AG04450 (cell line): ENCODE data around the gene BCL2L2. TPM values are rescaled to one million over a fixed set of nuclear protein-coding genes. Genes with fewer than 3 reads are reported as not detected.

Source experiments
- CTCF ChIA-PET: fragments of 300-600, 350-600 bp; formaldehyde crosslinking; extraction: SDS; loops from one replicate; lab custom pipeline; 2022; ENCODE audit warnings: antibody characterized with exemption, inconsistent platforms; lab: Charles Lee
- POLR2A ChIA-PET: fragments of 350-600 bp; formaldehyde crosslinking; extraction: SDS; loops from one replicate; lab custom pipeline; 2021; ENCODE audit warnings: antibody characterized with exemption, inconsistent platforms; lab: Yijun Ruan, JAX
- DNase-seq: peaks from one replicate; pipeline ENCODE4 v3.0.0-alpha.2; 2011; ENCODE audit warnings: low read depth, low spot score
- H3K27ac ChIP-seq: one replicate; pipeline ENCODE4 v1.5.1; 2012; ENCODE audit warnings: low read depth, low read length, control low read depth
- H3K27me3 ChIP-seq: one replicate; pipeline ENCODE4 v1.6.0; 2012; ENCODE audit warnings: low read length; ENCODE audit not compliant: control insufficient read depth, insufficient read depth
- H3K4me3 ChIP-seq: 2 replicates; pipeline ENCODE4 v1.5.1; 2011; ENCODE audit warnings: mild to moderate bottlenecking, low read depth, low read length, control low read depth
- H3K9me3 ChIP-seq: 2 replicates; pipeline ENCODE4 v1.5.1; 2012; ENCODE audit warnings: low read length; ENCODE audit not compliant: control insufficient read depth, insufficient read depth
- polyA plus RNA-seq: library from polyadenylated mRNA; depleted of rRNA; stranded (reverse); fragments of >200 nt; gene quantifications from 2 replicates; pipeline ENCODE4 v1.2.3, GENCODE V29; 2011
- TF ChIP-seq, protein P1 (sequence below): IDR thresholded peaks from 2 replicates; pipeline ENCODE4 v1.5.1; 2011; ENCODE audit warnings: low read depth, low read length, control low read depth, inconsistent platforms

BCL2L2 gene
- polyA plus RNA-seq, 1 experiment = 21.5 TPM

DNA sequence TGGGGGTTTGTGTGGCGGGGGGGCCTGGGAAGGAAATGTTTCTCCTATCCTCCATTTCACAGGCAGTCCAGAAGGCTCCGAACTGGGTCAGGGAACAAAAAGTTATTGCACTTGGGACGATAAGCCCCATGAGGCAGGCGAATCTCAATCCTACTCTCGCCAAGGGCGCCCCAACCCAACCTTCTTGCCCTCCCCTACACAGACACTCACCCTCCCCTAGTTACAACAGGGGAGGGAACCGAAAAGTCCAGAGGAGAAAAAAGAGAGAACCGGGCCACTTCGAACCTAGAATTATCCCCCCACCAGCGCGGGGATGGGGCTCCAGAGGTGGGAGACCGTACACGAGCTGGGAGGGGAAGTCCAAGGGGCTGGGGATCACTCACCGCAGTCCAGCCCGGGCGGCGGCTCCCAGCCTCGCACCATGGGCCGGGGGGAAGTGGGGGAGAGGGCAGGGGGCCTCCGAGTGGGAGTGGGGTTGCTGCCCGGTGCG lies 21.1 kb upstream of the BCL2L2 start:
- H3K27me3 ChIP-seq = peaks cover 6% of the 10 kb centered on the region
- no peak for DNase-seq
- POLR2A ChIA-PET = interaction anchor here (1.0 to 1.7 kb wide), 4 partner anchors 15 to 36 kb away, joined by 3 to 11 read pairs (median 4); partner anchors contain the start of genes BCL2L2 and PABPN1
- TF ChIP-seq, protein P1, sequence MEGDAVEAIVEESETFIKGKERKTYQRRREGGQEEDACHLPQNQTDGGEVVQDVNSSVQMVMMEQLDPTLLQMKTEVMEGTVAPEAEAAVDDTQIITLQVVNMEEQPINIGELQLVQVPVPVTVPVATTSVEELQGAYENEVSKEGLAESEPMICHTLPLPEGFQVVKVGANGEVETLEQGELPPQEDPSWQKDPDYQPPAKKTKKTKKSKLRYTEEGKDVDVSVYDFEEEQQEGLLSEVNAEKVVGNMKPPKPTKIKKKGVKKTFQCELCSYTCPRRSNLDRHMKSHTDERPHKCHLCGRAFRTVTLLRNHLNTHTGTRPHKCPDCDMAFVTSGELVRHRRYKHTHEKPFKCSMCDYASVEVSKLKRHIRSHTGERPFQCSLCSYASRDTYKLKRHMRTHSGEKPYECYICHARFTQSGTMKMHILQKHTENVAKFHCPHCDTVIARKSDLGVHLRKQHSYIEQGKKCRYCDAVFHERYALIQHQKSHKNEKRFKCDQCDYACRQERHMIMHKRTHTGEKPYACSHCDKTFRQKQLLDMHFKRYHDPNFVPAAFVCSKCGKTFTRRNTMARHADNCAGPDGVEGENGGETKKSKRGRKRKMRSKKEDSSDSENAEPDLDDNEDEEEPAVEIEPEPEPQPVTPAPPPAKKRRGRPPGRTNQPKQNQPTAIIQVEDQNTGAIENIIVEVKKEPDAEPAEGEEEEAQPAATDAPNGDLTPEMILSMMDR = no peak
- CTCF ChIA-PET = interaction anchor here (0.7 to 3.6 kb wide), 5 partner anchors 9 to 166 kb away, joined by 3 to 24 read pairs (median 14); no protein-coding TSS in a partner anchor
- peak overlapping the region; percentile 79 for H3K4me3 ChIP-seq
- no peaks in the 10 kb centered on the region; the same call in 1 of the 2 replicates for H3K9me3 ChIP-seq
- H3K27ac ChIP-seq = no peak overlapping the region

- TF ChIP-seq, protein P1 = 0 out of 2 replicates have a peak, but pooled peaks have one; percentile 10
- Histone ChIP-seq H3K27ac (peak within 1 kb of the TSS; percentile 90), H3K27me3 (peaks cover 6% of the 10 kb centered on the region), H3K4me3 (peak within 1 kb of the TSS; percentile 79), H3K9me3 (no peaks in the 10 kb centered on the region; the same call in 1 of the 2 replicates)
- peak; percentile 95 for DNase-seq
- ChIA-PET CTCF (interaction anchor here (0.8 to 3.6 kb wide), 5 partner anchors 9 to 273 kb away, joined by 3 to 24 read pairs (median 14); no protein-coding TSS in a partner anchor), POLR2A (interaction anchor here (1.0 to 1.7 kb wide), 4 partner anchors 15 to 35 kb away, joined by 3 to 11 read pairs (median 4); partner anchors contain the start of genes BCL2L2 and PABPN1)
These were observed 20.4 kb upstream of the BCL2L2 start, which contains the start of gene HOMEZ for GRCh38 chr14:23286020-23286901. Gene HOMEZ (minus strand): TSS chr14:23286132. CDS start chr14:23285952, 180 bp downstream.

- no peaks in the 10 kb centered on the region; the same call in 1 of the 2 replicates for H3K9me3 ChIP-seq
- TF ChIP-seq, protein P1 = no peak
- H3K27ac ChIP-seq = peak overlapping the region; percentile 90
- DNase-seq = no peak
- H3K4me3 ChIP-seq = peak overlapping the region; percentile 79
- ChIA-PET POLR2A (interaction anchor here (1.5 to 1.7 kb wide), 2 partner anchors 14 to 16 kb away, joined by 4 to 11 read pairs; no protein-coding TSS in a partner anchor), CTCF (interaction anchor here (0.8 to 3.6 kb wide), 5 partner anchors 8 to 272 kb away, joined by 3 to 24 read pairs (median 14); no protein-coding TSS in a partner anchor)
- peaks cover 6% of the 10 kb centered on the region for H3K27me3 ChIP-seq
These were observed 19.6 kb upstream of the BCL2L2 start for GRCh38 chr14:23286902-23287479.

- Histone ChIP-seq H3K4me3 (no peak overlapping the region), H3K27me3 (peaks cover 6% of the 10 kb centered on the region), H3K27ac (no peak overlapping the region), H3K9me3 (no peaks in the 10 kb centered on the region)
- ChIA-PET POLR2A (interaction anchor here (0.7 kb wide), 3 partner anchors 30 to 415 kb away, joined by 3 to 4 read pairs (median 4); no protein-coding TSS in a partner anchor), CTCF (interaction anchor here (0.7 to 3.5 kb wide), 19 partner anchors 9 to 307 kb away, joined by 3 to 18 read pairs (median 4); partner anchors contain the start of genes BCL2L2 and HOMEZ)
- DNase-seq = no peak
- TF ChIP-seq, protein P1 = peak; percentile 80
These were observed 11.7 kb upstream of the BCL2L2 start for GRCh38 chr14:23294734-23295561.
